Measurements from ENCODE around the gene RGL2. TPM values are rescaled to one million over a fixed set of nuclear protein-coding genes. Genes with fewer than 3 reads are reported as not detected.
"Not testable (repeated sequence)": the region's sequence is repeated elsewhere in the genome, so short reads cannot be mapped to it uniquely, and the experiment has no call there.

The RGL2 gene
- total and polyA plus RNA-seq, 5 donors from 2014 or later = 7.2 to 59.2 (median 8.1) TPM

GRCh38 chr6:33279257-33279695, 19.5 kb downstream of the RGL2 start:
- H3K36me3 Mint-ChIP-seq = peaks cover 14% of the 10 kb centered on the region
- Histone ChIP-seq H3K4me1 (ENCODE audit: control insufficient read depth, insufficient read depth, low read length, poor library complexity, severe bottlenecking) (peaks cover 54% of the 10 kb centered on the region), H3K9me3 (ENCODE audit: control insufficient read depth in 2 of 2, low read length in 2 of 2) (no peaks in the 10 kb centered on the region), H3K4me3 (ENCODE audit: low read depth, low read length) (no peak overlapping the region), H3K27ac (ENCODE audit: insufficient read depth, low read length, poor library complexity, severe bottlenecking) (peak overlapping the region; percentile 87), H3K27me3 (ENCODE audit: control insufficient read depth, insufficient read depth, low read length) (no peaks in the 10 kb centered on the region), H3K36me3 (ENCODE audit: control insufficient read depth, insufficient read depth, low read length) (peaks cover 48% of the 10 kb centered on the region)
- H3K9me3 Mint-ChIP-seq = no peaks in the 10 kb centered on the region
- no peak overlapping the region for H3K27ac Mint-ChIP-seq
- H3K27me3 Mint-ChIP-seq = no peaks in the 10 kb centered on the region
- H3K4me3 Mint-ChIP-seq = peak overlapping the region; percentile 51 to 94 (median 92)
- ATAC-seq (ENCODE audit: low read depth in 2 of 2) (no peak), DNase-seq (no peak)
- H3K4me1 Mint-ChIP-seq = peaks cover 0 to 57% (median 21%) of the 10 kb centered on the region in 4 donors

GRCh38 chr6:33278810-33279209, 19.9 kb downstream of the RGL2 start:
- Mint-ChIP-seq H3K9me3 (no peaks in the 10 kb centered on the region), H3K4me3 (peak overlapping the region; percentile 80 to 94 (median 92)), H3K4me1 (peaks cover 0 to 60% (median 23%) of the 10 kb centered on the region in 4 donors), H3K27me3 (no peaks in the 10 kb centered on the region), H3K36me3 (peaks cover 14% of the 10 kb centered on the region), H3K27ac (peak overlapping the region in 1 of 3 donors; percentile 99)
- Histone ChIP-seq H3K27me3 (ENCODE audit: control insufficient read depth, insufficient read depth, low read length) (no peaks in the 10 kb centered on the region), H3K4me1 (ENCODE audit: control insufficient read depth, insufficient read depth, low read length, poor library complexity, severe bottlenecking) (peaks cover 59% of the 10 kb centered on the region), H3K27ac (ENCODE audit: insufficient read depth, low read length, poor library complexity, severe bottlenecking) (peak overlapping the region; percentile 87), H3K9me3 (ENCODE audit: control insufficient read depth in 2 of 2, low read length in 2 of 2) (no peaks in the 10 kb centered on the region), H3K4me3 (ENCODE audit: low read depth, low read length) (no peak overlapping the region), H3K36me3 (ENCODE audit: control insufficient read depth, insufficient read depth, low read length) (peaks cover 53% of the 10 kb centered on the region)
- ATAC-seq (ENCODE audit: low read depth in 2 of 2) = no peak
- DNase-seq = no peak

GRCh38 chr6:33278392-33278741, 20.4 kb downstream of the RGL2 start:
- peaks cover 14% of the 10 kb centered on the region for H3K36me3 Mint-ChIP-seq
- H3K4me3 Mint-ChIP-seq = peak overlapping the region; percentile 91 to 94 (median 92)
- H3K27ac Mint-ChIP-seq = peak overlapping the region in 2 of 3 donors; percentile 48 to 99
- ATAC-seq (ENCODE audit: low read depth in 2 of 2) (no peak), DNase-seq (no peak)
- H3K36me3 ChIP-seq (ENCODE audit: control insufficient read depth, insufficient read depth, low read length) = peaks cover 50% of the 10 kb centered on the region
- no peaks in the 10 kb centered on the region for H3K27me3 ChIP-seq (ENCODE audit: control insufficient read depth, insufficient read depth, low read length)
- H3K4me3 ChIP-seq (ENCODE audit: low read depth, low read length) = no peak overlapping the region
- H3K9me3 ChIP-seq (ENCODE audit: control insufficient read depth in 2 of 2, low read length in 2 of 2) = no peaks in the 10 kb centered on the region
- peaks cover 63% of the 10 kb centered on the region for H3K4me1 ChIP-seq (ENCODE audit: control insufficient read depth, insufficient read depth, low read length, poor library complexity, severe bottlenecking)
- H3K9me3 Mint-ChIP-seq = no peaks in the 10 kb centered on the region
- H3K4me1 Mint-ChIP-seq = peaks cover 0 to 64% (median 27%) of the 10 kb centered on the region in 4 donors
- H3K27ac ChIP-seq (ENCODE audit: insufficient read depth, low read length, poor library complexity, severe bottlenecking) = peak overlapping the region; percentile 87
- H3K27me3 Mint-ChIP-seq = no peaks in the 10 kb centered on the region

GRCh38 chr6:33277663-33278391, 20.9 kb downstream of the RGL2 start:
- peak overlapping the region; percentile 94 to 99 (median 94) for H3K27ac Mint-ChIP-seq
- peak; percentile 10 to 53 (median 30) for DNase-seq
- peak overlapping the region; percentile 91 to 94 (median 92) for H3K4me3 Mint-ChIP-seq
- peaks cover 14% of the 10 kb centered on the region for H3K36me3 Mint-ChIP-seq
- no peaks in the 10 kb centered on the region for H3K27me3 ChIP-seq (ENCODE audit: control insufficient read depth, insufficient read depth, low read length)
- H3K9me3 ChIP-seq (ENCODE audit: control insufficient read depth in 2 of 2, low read length in 2 of 2) = no peaks in the 10 kb centered on the region
- H3K36me3 ChIP-seq (ENCODE audit: control insufficient read depth, insufficient read depth, low read length) = peaks cover 47% of the 10 kb centered on the region
- H3K27me3 Mint-ChIP-seq = no peaks in the 10 kb centered on the region
- peak; percentile 6 to 15 for ATAC-seq (ENCODE audit: low read depth in 2 of 2)
- H3K4me1 ChIP-seq (ENCODE audit: control insufficient read depth, insufficient read depth, low read length, poor library complexity, severe bottlenecking) = peaks cover 69% of the 10 kb centered on the region
- H3K4me1 Mint-ChIP-seq = peaks cover 0 to 70% (median 32%) of the 10 kb centered on the region in 4 donors
- no peaks in the 10 kb centered on the region for H3K9me3 Mint-ChIP-seq
- H3K27ac ChIP-seq (ENCODE audit: insufficient read depth, low read length, poor library complexity, severe bottlenecking) = peak overlapping the region; percentile 87
- peak overlapping the region; percentile 62 for H3K4me3 ChIP-seq (ENCODE audit: low read depth, low read length)

GRCh38 chr6:33276864-33277662, 21.7 kb downstream of the RGL2 start, which contains the start of gene B3GALT4:
Gene B3GALT4 (plus strand): TSS chr6:33277123. CDS start chr6:33277420, 297 bp downstream.
- H3K9me3 ChIP-seq (ENCODE audit: control insufficient read depth in 2 of 2, low read length in 2 of 2) = no peaks in the 10 kb centered on the region
- H3K27ac Mint-ChIP-seq = peak within 1 kb of the TSS; percentile 94 to 99 (median 94)
- peaks cover 41% of the 10 kb centered on the region for H3K36me3 ChIP-seq (ENCODE audit: control insufficient read depth, insufficient read depth, low read length)
- peak within 1 kb of the TSS; percentile 87 for H3K27ac ChIP-seq (ENCODE audit: insufficient read depth, low read length, poor library complexity, severe bottlenecking)
- H3K4me1 Mint-ChIP-seq = peaks cover 0 to 76% (median 38%) of the 10 kb centered on the region in 4 donors
- H3K27me3 ChIP-seq (ENCODE audit: control insufficient read depth, insufficient read depth, low read length) = no peaks in the 10 kb centered on the region
- DNase-seq (peak; percentile 72 to 88 (median 72)), ATAC-seq (ENCODE audit: low read depth in 2 of 2) (peak; percentile 70 to 74)
- H3K4me3 ChIP-seq (ENCODE audit: low read depth, low read length) = peak within 1 kb of the TSS; percentile 79
- H3K4me1 ChIP-seq (ENCODE audit: control insufficient read depth, insufficient read depth, low read length, poor library complexity, severe bottlenecking) = peaks cover 77% of the 10 kb centered on the region
- no peaks in the 10 kb centered on the region for H3K27me3 Mint-ChIP-seq
- peak within 1 kb of the TSS; percentile 91 to 94 (median 92) for H3K4me3 Mint-ChIP-seq
- peaks cover 18% of the 10 kb centered on the region for H3K36me3 Mint-ChIP-seq
- H3K9me3 Mint-ChIP-seq = no peaks in the 10 kb centered on the region

GRCh38 chr6:33276581-33276863, 22.2 kb downstream of the RGL2 start:
- H3K9me3 Mint-ChIP-seq = no peaks in the 10 kb centered on the region
- H3K36me3 ChIP-seq (ENCODE audit: control insufficient read depth, insufficient read depth, low read length) = peaks cover 39% of the 10 kb centered on the region
- H3K4me1 Mint-ChIP-seq = peaks cover 4 to 81% (median 41%) of the 10 kb centered on the region in 4 donors
- H3K27ac Mint-ChIP-seq = peak overlapping the region; percentile 69 to 99 (median 91)
- H3K4me3 Mint-ChIP-seq = peak overlapping the region; percentile 56 to 94 (median 89)
- peaks cover 21% of the 10 kb centered on the region for H3K36me3 Mint-ChIP-seq
- peak overlapping the region; percentile 87 for H3K27ac ChIP-seq (ENCODE audit: insufficient read depth, low read length, poor library complexity, severe bottlenecking)
- H3K27me3 Mint-ChIP-seq = no peaks in the 10 kb centered on the region
- DNase-seq (no peak), ATAC-seq (ENCODE audit: low read depth in 2 of 2) (no peak)
- H3K27me3 ChIP-seq (ENCODE audit: control insufficient read depth, insufficient read depth, low read length) = no peaks in the 10 kb centered on the region
- H3K4me3 ChIP-seq (ENCODE audit: low read depth, low read length) = peak overlapping the region; percentile 79
- peaks cover 78% of the 10 kb centered on the region for H3K4me1 ChIP-seq (ENCODE audit: control insufficient read depth, insufficient read depth, low read length, poor library complexity, severe bottlenecking)
- H3K9me3 ChIP-seq (ENCODE audit: control insufficient read depth in 2 of 2, low read length in 2 of 2) = no peaks in the 10 kb centered on the region

- DNase-seq; H3K27me3 ChIP-seq (ENCODE audit: control insufficient read depth, insufficient read depth, low read length); ATAC-seq (ENCODE audit: low read depth in 2 of 2); H3K9me3 Mint-ChIP-seq; H3K9me3 ChIP-seq (ENCODE audit: control insufficient read depth in 2 of 2, low read length in 2 of 2); H3K27me3 Mint-ChIP-seq: not testable (repeated sequence)
- Mint-ChIP-seq H3K36me3 (peaks cover 21% of the 10 kb centered on the region), H3K4me3 (peak overlapping the region; percentile 56 to 94 (median 89)), H3K27ac (peak overlapping the region; percentile 69 to 99 (median 91)), H3K4me1 (peaks cover 5 to 84% (median 41%) of the 10 kb centered on the region in 4 donors)
- Histone ChIP-seq H3K27ac (ENCODE audit: insufficient read depth, low read length, poor library complexity, severe bottlenecking) (peak overlapping the region; percentile 87), H3K4me3 (ENCODE audit: low read depth, low read length) (peak overlapping the region; percentile 79), H3K4me1 (ENCODE audit: control insufficient read depth, insufficient read depth, low read length, poor library complexity, severe bottlenecking) (peaks cover 81% of the 10 kb centered on the region), H3K36me3 (ENCODE audit: control insufficient read depth, insufficient read depth, low read length) (peaks cover 39% of the 10 kb centered on the region)
Observed at GRCh38 chr6:33275795-33276580, 22.8 kb downstream of the RGL2 start.
